ENCODE data around the gene IL27RA.
"Not testable (repeated sequence)": the region's sequence is repeated elsewhere in the genome, so short reads cannot be mapped to it uniquely, and the experiment has no call there.

IL27RA gene

GRCh38 chr19:14033946-14034345, 2.4 kb downstream of the IL27RA start:
- FAIRE-seq: no peak

- not testable (repeated sequence) for FAIRE-seq
These were observed 3.6 kb downstream of the IL27RA start for GRCh38 chr19:14035159-14035558.

- FAIRE-seq: no peak
These were observed 4.1 kb downstream of the IL27RA start for GRCh38 chr19:14035706-14036105.

- no peak for FAIRE-seq
These were observed 7.6 kb downstream of the IL27RA start for GRCh38 chr19:14039181-14039580.

GRCh38 chr19:14042659-14043608, 11.4 kb downstream of the IL27RA start:
- FAIRE-seq: not testable (repeated sequence)

GRCh38 chr19:14047866-14048265, 16.3 kb downstream of the IL27RA start:
- FAIRE-seq: not testable (repeated sequence)

- FAIRE-seq: no peak
These were observed 17.0 kb downstream of the IL27RA start for GRCh38 chr19:14048443-14049153.

- no peak for FAIRE-seq
These were observed 18.9 kb downstream of the IL27RA start for GRCh38 chr19:14050512-14050911.

- FAIRE-seq: not testable (repeated sequence)
These were observed 19.4 kb downstream of the IL27RA start for GRCh38 chr19:14050961-14051360.

- FAIRE-seq: no peak
These were observed 20.4 kb downstream of the IL27RA start for GRCh38 chr19:14051980-14052379.

- no peak for FAIRE-seq
These were observed 20.9 kb downstream of the IL27RA start for GRCh38 chr19:14052470-14052869.

GRCh38 chr19:14053032-14053431, 21.5 kb downstream of the IL27RA start:
- FAIRE-seq: no peak

- FAIRE-seq: no peak
These were observed 21.9 kb downstream of the IL27RA start for GRCh38 chr19:14053500-14053899.

GRCh38 chr19:14054099-14054498, 22.5 kb downstream of the IL27RA start:
- FAIRE-seq: no peak

GRCh38 chr19:14054721-14055120, 23.2 kb downstream of the IL27RA start:
- FAIRE-seq: no peak

GRCh38 chr19:14055396-14055795, 23.8 kb downstream of the IL27RA start:
- FAIRE-seq: no peak

- no peak for FAIRE-seq
These were observed 24.6 kb downstream of the IL27RA start for GRCh38 chr19:14056069-14056666.

GRCh38 chr19:14056741-14057356, 25.3 kb downstream of the IL27RA start:
- no peak for FAIRE-seq

GRCh38 chr19:14058182-14059092, 26.9 kb downstream of the IL27RA start:
- no peak for FAIRE-seq

GRCh38 chr19:14059093-14059480, 27.5 kb downstream of the IL27RA start:
- no peak for FAIRE-seq

GRCh38 chr19:14059652-14060155, 28.1 kb downstream of the IL27RA start:
- FAIRE-seq: no peak

Data from A204.1 (cell line).